HEK293 (cell line): ENCODE measurements around the gene WDR86.

Experiments
- ATF2 ChIP-seq: fragments of 450-650 bp; formaldehyde crosslinking; IDR thresholded peaks from 2 replicates; pipeline ENCODE4 v1.5.1; 2016; ENCODE audit warnings: missing biosample characterization, missing genetic modification characterization, low read depth
- BCL6B ChIP-seq: fragments of 450-650 bp; formaldehyde crosslinking; IDR thresholded peaks from 2 replicates; pipeline ENCODE4 v1.5.1; 2017; ENCODE audit warnings: missing biosample characterization, missing genetic modification characterization
- CTCF ChIP-seq: fragments of 450-650 bp; formaldehyde crosslinking; IDR thresholded peaks from 2 replicates; pipeline ENCODE4 v1.5.1; 2016; ENCODE audit warnings: missing biosample characterization, missing genetic modification characterization
- TCF7L2 ChIP-seq: IDR thresholded peaks from 2 replicates; pipeline ENCODE4 v1.6.1; 2011; ENCODE audit warnings: low read depth, mild to moderate bottlenecking, inconsistent platforms, low read length, moderate library complexity, borderline replicate concordance
- ZFP69B ChIP-seq: fragments of 450-650 bp; formaldehyde crosslinking; IDR thresholded peaks from 2 replicates; pipeline ENCODE4 v1.5.1; 2016; ENCODE audit warnings: missing biosample characterization, missing genetic modification characterization
- ZNF132 ChIP-seq: fragments of 450-650 bp; formaldehyde crosslinking; IDR thresholded peaks from 2 replicates; pipeline ENCODE4 v1.5.1; 2017; ENCODE audit warnings: missing biosample characterization, missing genetic modification characterization, borderline replicate concordance
- ZNF530 ChIP-seq: fragments of 450-650 bp; formaldehyde crosslinking; IDR thresholded peaks from 2 replicates; pipeline ENCODE4 v1.5.1; 2016; ENCODE audit warnings: low read depth, missing biosample characterization, missing genetic modification characterization
- ZNF548 ChIP-seq: fragments of 450-650 bp; formaldehyde crosslinking; IDR thresholded peaks from 2 replicates; pipeline ENCODE4 v1.5.1; 2016; ENCODE audit warnings: missing biosample characterization, missing genetic modification characterization
- ZNF549 ChIP-seq: fragments of 450-650 bp; IDR thresholded peaks from 2 replicates; pipeline ENCODE4 v1.5.1; 2018; ENCODE audit warnings: missing biosample characterization, missing genetic modification characterization, mild to moderate bottlenecking, inconsistent platforms, moderate library complexity
- ZNF768 ChIP-seq: fragments of 450-650 bp; formaldehyde crosslinking; IDR thresholded peaks from 2 replicates; pipeline ENCODE4 v1.5.1; 2018; ENCODE audit warnings: missing biosample characterization, mild to moderate bottlenecking, missing genetic modification characterization
- ZNF837 ChIP-seq: fragments of 450-650 bp; formaldehyde crosslinking; IDR thresholded peaks from 2 replicates; pipeline ENCODE4 v1.5.1; 2016; ENCODE audit warnings: missing biosample characterization, missing genetic modification characterization
- ZSCAN16 ChIP-seq: fragments of 450-650 bp; formaldehyde crosslinking; IDR thresholded peaks from 2 replicates; pipeline ENCODE4 v1.5.1; 2016; ENCODE audit warnings: missing biosample characterization, missing genetic modification characterization

GRCh38 chr7:151447312-151447711 is 37.5 kb upstream of the WDR86 start:
- no peak for TF ChIP-seq TCF7L2
- no peak for TF ChIP-seq ZFP69B (tag by site-specific recombination)
- no peak for TF ChIP-seq ZNF530
- TF ChIP-seq ZNF548, result no peak
- no peak for TF ChIP-seq ZNF132 (tag by site-specific recombination)
- TF ChIP-seq CTCF (tag by site-specific recombination), result no peak
- no peak for TF ChIP-seq ATF2
- TF ChIP-seq ZNF768 (tag by site-specific recombination), result no peak
- no peak for TF ChIP-seq ZSCAN16
- TF ChIP-seq ZNF549 (tag by site-specific recombination), result no peak
- no peak for TF ChIP-seq ZNF837 (tag by site-specific recombination)
- TF ChIP-seq BCL6B, result no peak
